Lower leg skin (tissue), 4 donors: Measurements from ENCODE around the gene C6orf136. TPM values are rescaled to one million over a fixed set of nuclear protein-coding genes. Genes with fewer than 3 reads are reported as not detected.

Source experiments
- DNase-seq, 2 donors: peaks; one replicate each; pipeline ENCODE4 v3.0.0-alpha.2; 2019; ENCODE audit warnings: low spot score in 2 of 2
- H3K4me3 ChIP-seq: fragments of 200-600 bp; sonication (generic); 2 replicates; pipeline ENCODE4 v1.5.1; 2017; ENCODE audit warnings: mild to moderate bottlenecking, low read depth; ENCODE audit not compliant: poor library complexity, severe bottlenecking
- POLR2A ChIP-seq, 2 donors: fragments of 450-650 bp; IDR thresholded peaks; one replicate each; pipeline ENCODE4 v1.6.1; 2016 to 2017; ENCODE audit warnings: antibody characterized with exemption in 2 of 2, mild to moderate bottlenecking in 1 of 2, moderate library complexity in 1 of 2
- WGBS, 2 donors: methylation state at CpG; one replicate each; pipeline ENCODE4 v1.1.5; 2018; 5-methylcytosine and 5-hydroxymethylcytosine counted together
- intact Hi-C: fragments of 100-400 bp; cut with DNase I; formaldehyde crosslinking; loops from one replicate; pipeline ENCODE4 v1.15.0; 2023; ENCODE audit warnings: low total_unique reads
- total RNA-seq, 4 donors: library from RNA; depleted of rRNA; stranded (reverse); fragments of >200 nt; gene quantifications; one replicate each; pipeline ENCODE4 v1.1.0, GENCODE V29; 2016
- TF ChIP-seq, protein P1 (sequence below), 3 donors: fragments of 450-650 bp; IDR thresholded peaks; one replicate each; pipeline ENCODE4 v1.5.1; 2016; ENCODE audit warnings: antibody characterized with exemption in 3 of 3, mild to moderate bottlenecking in 3 of 3, moderate library complexity in 2 of 3

Gene C6orf136
- total RNA-seq, 4 donors from 2014 or later = 9.6 to 31.9 (median 13.9) TPM

DNA sequence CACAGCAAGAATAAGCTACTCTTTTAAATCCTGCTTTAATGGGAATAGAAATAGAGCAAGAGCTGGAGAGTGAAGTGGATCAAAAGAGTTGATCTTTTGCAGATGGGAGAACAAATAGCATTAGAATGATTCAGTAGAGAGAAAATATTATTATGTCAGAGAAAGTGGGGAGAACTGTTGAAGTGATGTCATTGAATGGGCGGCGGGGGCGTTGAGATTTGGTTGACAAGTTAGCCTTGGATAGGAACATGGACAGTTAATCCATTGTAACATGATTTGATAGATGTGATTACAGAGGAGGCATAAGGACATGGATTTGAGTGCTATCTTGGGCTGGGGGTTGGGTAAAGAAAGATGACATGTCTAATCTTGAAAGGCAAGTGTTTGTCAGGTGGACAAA, 11.1 kb upstream of the C6orf136 start:
- H3K4me3 ChIP-seq = no peak overlapping the region
- intact Hi-C loops = no loop called here
- TF ChIP-seq, protein P1, sequence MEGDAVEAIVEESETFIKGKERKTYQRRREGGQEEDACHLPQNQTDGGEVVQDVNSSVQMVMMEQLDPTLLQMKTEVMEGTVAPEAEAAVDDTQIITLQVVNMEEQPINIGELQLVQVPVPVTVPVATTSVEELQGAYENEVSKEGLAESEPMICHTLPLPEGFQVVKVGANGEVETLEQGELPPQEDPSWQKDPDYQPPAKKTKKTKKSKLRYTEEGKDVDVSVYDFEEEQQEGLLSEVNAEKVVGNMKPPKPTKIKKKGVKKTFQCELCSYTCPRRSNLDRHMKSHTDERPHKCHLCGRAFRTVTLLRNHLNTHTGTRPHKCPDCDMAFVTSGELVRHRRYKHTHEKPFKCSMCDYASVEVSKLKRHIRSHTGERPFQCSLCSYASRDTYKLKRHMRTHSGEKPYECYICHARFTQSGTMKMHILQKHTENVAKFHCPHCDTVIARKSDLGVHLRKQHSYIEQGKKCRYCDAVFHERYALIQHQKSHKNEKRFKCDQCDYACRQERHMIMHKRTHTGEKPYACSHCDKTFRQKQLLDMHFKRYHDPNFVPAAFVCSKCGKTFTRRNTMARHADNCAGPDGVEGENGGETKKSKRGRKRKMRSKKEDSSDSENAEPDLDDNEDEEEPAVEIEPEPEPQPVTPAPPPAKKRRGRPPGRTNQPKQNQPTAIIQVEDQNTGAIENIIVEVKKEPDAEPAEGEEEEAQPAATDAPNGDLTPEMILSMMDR (IDR thresholded peaks at IDR 0.05) = no peak
- TF ChIP-seq POLR2A (IDR thresholded peaks at IDR 0.05) = no peak
- no peak for DNase-seq
- 95 to 97% methylated on average over 3 of the region's 3 CpGs for WGBS, 2 donors

DNA sequence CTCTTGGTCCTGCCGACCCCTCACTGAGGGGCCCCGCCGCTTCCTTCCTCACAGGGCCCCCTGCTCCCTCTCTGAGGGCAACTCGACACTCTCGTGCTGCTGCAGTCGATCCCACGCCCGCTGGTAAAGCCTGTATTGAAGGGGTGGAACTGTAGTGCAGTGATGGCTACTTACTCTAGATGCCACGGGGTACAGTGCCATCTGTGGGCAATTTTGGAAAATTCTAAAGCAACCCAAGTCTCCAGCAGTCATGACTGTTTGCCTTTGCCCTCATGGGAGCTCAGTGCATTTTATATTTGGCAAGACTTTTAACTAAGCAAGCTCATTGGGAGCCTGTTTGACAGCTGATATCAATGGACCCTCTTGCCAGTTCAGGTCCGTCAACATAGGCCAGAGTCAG, 6.5 kb upstream of the C6orf136 start:
- no peak for TF ChIP-seq POLR2A (IDR thresholded peaks at IDR 0.05)
- TF ChIP-seq, protein P1 (IDR thresholded peaks at IDR 0.05) = no peak
- H3K4me3 ChIP-seq = no peak overlapping the region
- DNase-seq = no peak
- intact Hi-C loops = no loop called here
- 80 to 86% methylated on average over 10 of the region's 10 CpGs for WGBS, 2 donors

DNA sequence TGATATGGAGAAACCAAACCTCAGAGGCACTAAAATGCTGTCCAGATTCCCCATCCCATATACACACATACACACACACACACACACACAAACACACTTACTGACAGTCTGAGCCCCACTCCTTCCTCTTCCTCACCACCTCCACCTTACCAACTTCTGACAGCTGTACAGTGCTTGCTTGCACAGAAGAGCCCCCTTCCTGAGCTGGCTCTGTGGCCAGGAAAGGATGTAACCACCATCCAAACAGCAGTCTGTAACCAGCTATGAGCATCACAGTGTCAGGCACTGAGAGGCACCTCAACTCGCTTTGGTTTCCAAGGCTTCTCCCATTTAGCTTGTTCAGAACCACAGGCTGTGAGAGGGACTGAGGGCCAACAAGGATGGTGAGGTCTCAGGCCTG, 5.9 kb upstream of the C6orf136 start:
- no peak for DNase-seq
- intact Hi-C loops = no loop called here
- TF ChIP-seq, protein P1 (IDR thresholded peaks at IDR 0.05) = no peak
- no peak for TF ChIP-seq POLR2A (IDR thresholded peaks at IDR 0.05)
- H3K4me3 ChIP-seq = no peak overlapping the region
- 82 to 88% methylated on average over 1 of the region's 1 CpG for whole genome bisulfite sequencing, 2 donors

DNA sequence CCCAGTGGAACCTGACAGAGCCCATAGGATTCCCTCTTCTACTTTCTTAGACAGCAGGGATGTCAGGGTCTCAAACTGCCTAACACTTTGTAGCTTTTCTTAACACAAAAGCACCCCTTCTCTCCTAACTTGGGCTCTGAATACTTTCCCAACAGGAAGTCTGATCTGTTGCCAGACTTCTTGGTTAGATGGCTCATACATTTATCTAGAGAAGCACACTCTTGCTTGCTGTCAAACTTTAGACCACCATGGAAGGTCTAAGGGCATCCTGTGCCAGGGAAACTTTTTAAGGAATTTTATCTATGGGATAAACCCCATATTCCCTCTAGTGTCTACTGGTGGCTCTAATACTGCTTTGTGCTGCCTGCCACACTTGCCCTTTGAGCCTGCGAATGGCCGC, 3.3 kb upstream of the C6orf136 start:
- WGBS, 2 donors = 97 to 98% methylated on average over 2 of the region's 2 CpGs
- no peak for DNase-seq
- TF ChIP-seq, protein P1 (IDR thresholded peaks at IDR 0.05) = no peak
- TF ChIP-seq POLR2A (IDR thresholded peaks at IDR 0.05) = no peak
- intact Hi-C loops = no loop called here
- H3K4me3 ChIP-seq = no peak overlapping the region

DNA sequence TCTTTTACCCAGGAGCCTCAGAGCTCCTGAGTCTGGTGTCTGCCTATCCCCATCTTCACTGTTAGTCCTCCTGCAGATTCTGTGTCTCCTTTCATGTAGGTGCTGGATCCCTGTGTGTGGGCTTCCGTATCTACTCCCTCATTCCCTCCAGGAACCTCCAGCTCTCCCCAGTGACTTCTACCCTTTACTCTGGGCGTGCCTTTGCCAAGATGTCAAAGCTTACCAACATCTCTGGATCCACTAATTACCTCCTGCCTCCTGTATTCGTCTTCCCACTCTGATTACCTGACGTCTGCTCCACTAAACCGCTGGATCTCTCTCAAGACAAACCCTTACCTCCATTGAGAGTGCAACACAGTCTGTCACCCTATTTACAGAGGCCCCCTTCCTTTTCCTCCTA, 2.2 kb upstream of the C6orf136 start:
- intact Hi-C loops = no loop called here
- 78 to 84% methylated on average over 5 of the region's 5 CpGs for WGBS, 2 donors
- H3K4me3 ChIP-seq = no peak overlapping the region
- no peak for DNase-seq
- TF ChIP-seq, protein P1 (IDR thresholded peaks at IDR 0.05) = no peak
- TF ChIP-seq POLR2A (IDR thresholded peaks at IDR 0.05) = no peak

DNA sequence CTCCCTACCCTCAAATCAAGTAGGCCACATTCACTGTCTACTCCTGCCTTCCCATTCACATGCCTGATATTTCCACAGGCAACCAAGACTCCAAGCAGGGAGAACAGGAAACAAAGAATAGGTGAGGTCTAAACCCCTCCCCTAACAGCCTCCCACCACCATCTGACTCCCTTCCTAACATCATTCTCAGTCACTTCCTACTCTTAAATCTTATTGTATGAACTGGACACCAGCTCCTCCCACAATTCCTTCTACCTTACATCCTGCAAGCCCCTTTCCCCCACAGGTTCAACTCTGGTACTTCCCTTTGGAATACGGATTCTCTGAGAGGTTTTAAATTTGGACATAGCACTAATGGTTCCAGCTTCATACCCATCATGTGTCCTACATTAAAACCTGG, 944 bp upstream of the C6orf136 start:
- TF ChIP-seq, protein P1 (IDR thresholded peaks at IDR 0.05) = no peak
- no peak for TF ChIP-seq POLR2A (IDR thresholded peaks at IDR 0.05)
- DNase-seq = no peak
- intact Hi-C loops = no loop called here
- no peak overlapping the region for H3K4me3 ChIP-seq
- WGBS, 2 donors = 59 to 69% methylated on average over 1 of the region's 1 CpG
